HepG2 (cell line): ENCODE data around the gene TMEM247. TPM values are rescaled to one million over a fixed set of nuclear protein-coding genes. Genes with fewer than 3 reads are reported as not detected.

Experiments
- ATAC-seq: fragments of 200-7000 bp; cut with Tn5 transposase; 3 replicates; pipeline ENCODE4 v1.9.1; 2020; ENCODE audit warnings: mild to moderate bottlenecking, moderate library complexity
- BruUV-seq: library from RNA; stranded (reverse); fragments of 400-500 nt; replicated peaks from 2 replicates; lab custom pipeline; 2021; lab: Mats Ljungman, UMichigan
- CTCF ChIA-PET: fragments of 300-600 bp; formaldehyde crosslinking; extraction: SDS; loops from one replicate; lab custom pipeline; 2021; ENCODE audit warnings: low total read pairs, inconsistent platforms, low intra/inter-chr PET ratio; lab: Yijun Ruan, JAX
- POLR2A ChIA-PET: fragments of 350-600 bp; sonication (Branson Sonifier 250); formaldehyde crosslinking; loops from one replicate; lab custom pipeline; 2020; ENCODE audit warnings: antibody characterized with exemption, inconsistent platforms; lab: Yijun Ruan, JAX
- DNase-seq: peaks from one replicate; pipeline ENCODE4 v3.0.0-alpha.2; 2015; ENCODE audit warnings: low spot score
- FAIRE-seq: peaks from 3 replicates; lab custom pipeline; 2011; peaks lifted over from hg19 to GRCh38; lab: Jason Lieb, UNC
- H2AFZ ChIP-seq: one replicate; pipeline ENCODE4 v1.6.1; 2011; ENCODE audit warnings: low read length, inconsistent platforms
- H3K27ac ChIP-seq: fragments of 300-600 bp; 3 replicates; pipeline ENCODE4 v1.8.0; 2011; ENCODE audit warnings: mixed run types, mild to moderate bottlenecking, mixed read lengths, low read length, inconsistent platforms; ENCODE audit not compliant: insufficient read depth; ENCODE audit errors: extremely low read length
- H3K27me3 ChIP-seq, 2 experiments: fragments of 200-600 bp in 1 of 2; 2 replicates in 1 of 2; 3 replicates in 1 of 2; pipeline versions ENCODE4 v1.6.0 to v1.8.0; 2011; ENCODE audit warnings: low read length in 2 of 2, mild to moderate bottlenecking in 2 of 2, moderate library complexity in 2 of 2, inconsistent platforms in 1 of 2; ENCODE audit not compliant: insufficient read depth in 2 of 2, control insufficient read depth in 1 of 2
- H3K36me3 ChIP-seq, 2 experiments: fragments of 200-600 bp in 1 of 2; replicated peaks in 1 of 2; 2 replicates in 1 of 2; 3 replicates in 1 of 2; pipeline versions ENCODE4 v1.5.1 to v1.8.0; 2011; ENCODE audit warnings: low read length in 2 of 2, inconsistent platforms in 1 of 2; ENCODE audit not compliant: insufficient read depth in 2 of 2, control insufficient read depth in 1 of 2
- H3K4me1 ChIP-seq: 2 replicates; pipeline ENCODE4 v1.5.1; 2012; ENCODE audit warnings: low read length, inconsistent platforms; ENCODE audit not compliant: insufficient read depth
- H3K4me2 ChIP-seq: 2 replicates; pipeline ENCODE4 v1.6.0; 2011; ENCODE audit warnings: low read depth, low read length, inconsistent platforms
- H3K4me3 ChIP-seq, 3 experiments: fragments of 200-600 bp in 1 of 3; sonication (generic), shearing (Covaris generic) in 1 of 3; replicated peaks in 1 of 3; 2 replicates each; pipeline ENCODE4 v1.5.1; 2011 to 2016; ENCODE audit warnings: low read length in 3 of 3, inconsistent platforms in 2 of 3, low read depth in 2 of 3, mild to moderate bottlenecking in 2 of 3, control low read depth in 1 of 3, mixed read lengths in 1 of 3; ENCODE audit not compliant: insufficient read depth in 1 of 3
- H3K79me2 ChIP-seq: one replicate; pipeline ENCODE4 v1.6.1; 2011; ENCODE audit warnings: low read length, inconsistent platforms; ENCODE audit not compliant: insufficient read depth
- H3K9ac ChIP-seq: 2 replicates; pipeline ENCODE4 v1.6.0; 2011; ENCODE audit warnings: mild to moderate bottlenecking, low read depth, low read length, inconsistent platforms; ENCODE audit not compliant: insufficient read depth
- H3K9me3 ChIP-seq: 2 replicates; pipeline ENCODE4 v1.5.1; 2012; ENCODE audit warnings: mild to moderate bottlenecking, low read length
- H4K20me1 ChIP-seq: 2 replicates; pipeline ENCODE4 v1.6.0; 2011; ENCODE audit warnings: inconsistent platforms, mild to moderate bottlenecking, low read length, moderate library complexity; ENCODE audit not compliant: insufficient read depth
- MTERF4 ChIP-seq: sonication (generic); formaldehyde crosslinking; IDR thresholded peaks from 2 replicates; pipeline ENCODE4 v1.8.0; 2023; ENCODE audit warnings: mild to moderate bottlenecking, missing genetic modification reagents
- NR2F6 ChIP-seq, 2 experiments: IDR thresholded peaks; 2 replicates each; pipeline ENCODE4 v1.6.1; 2016; ENCODE audit warnings: antibody characterized with exemption in 1 of 2, mild to moderate bottlenecking in 1 of 2
- SIN3B ChIP-seq: fragments of 150-350 bp; IDR thresholded peaks from 2 replicates; pipeline ENCODE4 v1.6.1; 2014; ENCODE audit warnings: low read length
- ZBED4 ChIP-seq: sonication (generic); formaldehyde crosslinking; IDR thresholded peaks from 2 replicates; pipeline ENCODE4 v1.4.0; 2020; ENCODE audit warnings: missing genetic modification reagents, borderline replicate concordance
- ZBTB44 ChIP-seq: sonication (generic); formaldehyde crosslinking; IDR thresholded peaks from 2 replicates; pipeline ENCODE4 v1.4.0; 2020; ENCODE audit warnings: missing genetic modification reagents
- ZNF234 ChIP-seq: sonication (generic); formaldehyde crosslinking; conservative IDR thresholded peaks from 2 replicates; pipeline ENCODE4 v1.5.1; 2020; ENCODE audit warnings: mild to moderate bottlenecking, missing genetic modification reagents
- ZNF263 ChIP-seq: sonication (generic); formaldehyde crosslinking; IDR thresholded peaks from 2 replicates; pipeline ENCODE4 v1.4.0; 2020; ENCODE audit warnings: missing genetic modification reagents
- ZNF460 ChIP-seq: sonication (generic); formaldehyde crosslinking; IDR thresholded peaks from 2 replicates; pipeline ENCODE4 v1.5.1; 2020; ENCODE audit warnings: missing genetic modification reagents, mild to moderate bottlenecking, borderline replicate concordance
- ZNF841 ChIP-seq: sonication (generic); formaldehyde crosslinking; IDR thresholded peaks from 2 replicates; pipeline ENCODE4 v1.8.1; 2023; ENCODE audit warnings: missing genetic modification reagents, borderline replicate concordance
- ZNF891 ChIP-seq: sonication (generic); formaldehyde crosslinking; IDR thresholded peaks from 2 replicates; pipeline ENCODE4 v1.5.0; 2020; ENCODE audit warnings: mild to moderate bottlenecking, missing genetic modification reagents
- WGBS: methylation state at CpG from one replicate; pipeline ENCODE4 v1.1.6; 2017; ENCODE audit warnings: low lambda C conversion rate; 5-methylcytosine and 5-hydroxymethylcytosine counted together
- in situ Hi-C: cut with HindIII; loops from 2 replicates; pipeline ENCODE4 v1.10.0; 2017; ENCODE audit warnings: low pct_unique_long_range_greater_than_20kb; ENCODE audit not compliant: extremely low pct_ligation_motif_present
- intact Hi-C: fragments of 100-400 bp; cut with micrococcal nuclease; formaldehyde crosslinking; loops from one replicate; pipeline ENCODE4 v1.10.0; 2022; ENCODE audit not compliant: unreplicated experiment
- polyA plus RNA-seq, 8 experiments: library from polyadenylated mRNA; depleted of rRNA in 3 of 8; stranded (reverse) in 7 of 8; unstranded in 1 of 8; fragments of >200 nt; fragmentation: Illumina TruSeq in 4 of 8; extraction: Trizol in 4 of 8; gene quantifications; 2 replicates each; pipeline versions ENCODE4 v1.2.1 to v1.2.3, GENCODE V29; 2011 to 2016; ENCODE audit warnings: low read depth in 4 of 8, missing spikeins in 1 of 8, mixed read lengths in 1 of 8; ENCODE audit not compliant: insufficient read depth in 1 of 8
- total RNA-seq, 5 experiments: library from RNA; depleted of rRNA; stranded (reverse); fragments of >200 nt; fragmentation: Illumina TruSeq; extraction: Trizol; gene quantifications; 2 replicates each; pipeline ENCODE4 v1.2.3, GENCODE V29; 2016; ENCODE audit warnings: low read depth in 1 of 5

Gene TMEM247
- total and polyA plus RNA-seq, 2 of the 13 experiments (the other 11 are each of a cell fraction or from before 2014, with no cell fraction given) = not detected

GRCh38 chr2:46514738-46515137 lies 35.4 kb downstream of the TMEM247 start:
- Histone ChIP-seq H3K4me3 (no peak overlapping the region), H3K36me3 (no peaks in the 10 kb centered on the region), H3K27ac (no peak overlapping the region), H3K9ac (no peak overlapping the region), H3K27me3 (peaks cover 0 to 22% of the 10 kb centered on the region in 2 experiments; a peak in 3 of 5 replicates), H3K4me1 (no peaks in the 10 kb centered on the region), H2AFZ (no peak overlapping the region), H3K79me2 (no peaks in the 10 kb centered on the region), H3K9me3 (0 out of 2 replicates have a peak, but pooled peaks cover 5% of the 10 kb centered on the region), H4K20me1 (no peaks in the 10 kb centered on the region), H3K4me2 (no peak overlapping the region)
- TF ChIP-seq SIN3B (no peak), ZNF460 (CRISPR knock-in tag) (no peak), ZNF841 (CRISPR knock-in tag) (no peak), ZNF234 (CRISPR knock-in tag) (no peak), NR2F6 (IDR thresholded peaks at IDR 0.05) (no peak), NR2F6 (CRISPR knock-in tag; IDR thresholded peaks at IDR 0.05) (no peak), ZNF891 (CRISPR knock-in tag) (no peak), ZNF263 (CRISPR knock-in tag) (no peak), MTERF4 (CRISPR knock-in tag) (no peak), ZBED4 (CRISPR knock-in tag) (no peak), ZBTB44 (no peak)
- WGBS = 2% methylated on average over 1 of the region's 1 CpG
- ChIA-PET CTCF (no interaction called here), POLR2A (no interaction called here)
- intact Hi-C loops = no loop called here
- no peak for FAIRE-seq
- BruUV-seq = no TSS peak
- no peak for DNase-seq
- ATAC-seq = no peak
- in situ Hi-C loops = no loop called here
